HG03469 (cell line): ENCODE data around the gene ADIPOR2.

Experiments
- ATAC-seq: cut with Tn5 transposase; IDR thresholded peaks from one replicate; pipeline ENCODE4 v1.9.1; 2021; ENCODE audit warnings: mild to moderate bottlenecking, moderate library complexity, moderate number of reproducible peaks; ENCODE audit not compliant: unreplicated experiment

The ADIPOR2 gene

DNA sequence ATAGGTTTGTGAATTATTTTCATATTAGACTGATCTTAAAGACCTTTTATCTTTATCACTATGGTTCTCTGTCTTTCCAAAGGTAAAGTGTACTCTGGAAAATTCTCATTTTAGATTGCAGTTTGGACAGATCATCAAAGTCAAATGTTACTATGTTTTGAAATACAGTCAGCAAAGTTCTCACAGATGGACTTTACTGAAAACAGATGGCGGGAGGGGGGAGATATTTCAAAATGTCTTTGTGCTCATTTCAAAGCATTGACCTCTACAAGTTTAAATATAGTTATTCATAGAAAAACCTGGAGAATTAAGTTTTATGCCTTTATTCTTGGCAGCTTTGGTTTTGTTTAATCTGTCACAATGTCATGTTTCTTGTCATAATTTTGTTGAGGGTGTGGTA lies 77.7 kb downstream of the ADIPOR2 start:
- no peak for ATAC-seq

DNA sequence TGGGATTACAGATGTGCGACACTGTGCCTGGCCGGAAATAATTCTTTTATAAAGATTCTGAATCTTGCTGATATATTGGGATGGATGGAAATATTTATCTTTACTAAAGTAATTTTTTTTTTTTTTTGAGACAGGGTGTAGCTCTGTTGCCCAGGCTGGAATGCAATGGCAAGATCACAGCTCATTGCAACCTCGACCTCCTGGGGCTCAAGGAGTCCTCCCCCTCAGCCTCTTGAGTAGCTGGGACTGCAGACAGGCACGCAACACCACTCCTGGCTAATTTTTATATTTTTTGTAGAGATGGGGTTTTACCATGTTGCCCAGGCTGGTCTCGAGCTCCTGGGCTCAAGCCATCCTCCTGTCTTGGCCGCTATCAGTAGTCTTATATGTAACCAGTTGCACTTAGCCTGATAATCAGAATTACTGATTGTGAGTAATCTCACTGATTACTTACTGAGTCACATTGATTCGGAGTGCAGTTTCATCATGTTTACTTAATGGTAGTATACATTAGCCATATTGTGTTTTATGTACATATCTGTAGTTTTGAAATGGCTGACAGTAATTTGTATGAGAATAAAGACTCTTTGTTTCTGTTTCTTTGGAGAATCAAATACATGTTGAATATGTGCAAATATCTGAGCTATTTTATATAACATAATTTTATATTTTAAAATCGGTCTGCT lies 79.1 kb downstream of the ADIPOR2 start:
- no peak for ATAC-seq

DNA sequence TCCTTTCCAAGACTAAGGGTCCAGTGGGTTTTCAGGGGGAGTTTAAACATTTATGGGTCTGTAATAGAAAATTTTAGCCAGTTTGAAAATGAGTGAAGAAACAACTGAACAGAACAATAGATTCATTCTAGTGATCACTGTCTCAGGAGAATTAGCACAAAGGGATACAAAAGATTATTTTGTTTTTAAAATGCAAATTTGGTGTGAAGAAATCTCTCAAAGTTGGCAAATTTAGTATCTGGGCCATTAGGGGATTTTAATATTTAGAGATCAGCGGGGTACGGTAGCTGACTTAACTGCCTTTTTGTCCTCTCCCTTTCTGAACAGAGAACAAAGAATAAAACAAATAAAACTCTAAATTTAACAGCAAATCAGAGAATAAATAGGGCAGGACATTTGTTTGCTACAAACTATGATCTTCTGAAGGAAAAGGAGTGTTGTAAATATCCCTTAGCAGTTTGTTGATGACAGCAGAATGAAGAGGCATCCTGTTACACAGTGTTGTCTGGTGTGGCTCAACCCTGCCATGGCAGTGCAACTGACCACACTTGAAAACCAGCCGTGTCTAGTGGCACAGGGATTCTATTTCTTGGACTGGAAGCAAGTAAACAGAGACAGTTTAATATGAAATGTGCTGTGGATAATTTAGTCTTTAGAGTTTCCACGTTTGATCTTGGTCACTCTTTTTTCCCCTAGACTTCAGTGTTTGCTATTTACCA lies 83.2 kb downstream of the ADIPOR2 start:
- ATAC-seq, result no peak

DNA sequence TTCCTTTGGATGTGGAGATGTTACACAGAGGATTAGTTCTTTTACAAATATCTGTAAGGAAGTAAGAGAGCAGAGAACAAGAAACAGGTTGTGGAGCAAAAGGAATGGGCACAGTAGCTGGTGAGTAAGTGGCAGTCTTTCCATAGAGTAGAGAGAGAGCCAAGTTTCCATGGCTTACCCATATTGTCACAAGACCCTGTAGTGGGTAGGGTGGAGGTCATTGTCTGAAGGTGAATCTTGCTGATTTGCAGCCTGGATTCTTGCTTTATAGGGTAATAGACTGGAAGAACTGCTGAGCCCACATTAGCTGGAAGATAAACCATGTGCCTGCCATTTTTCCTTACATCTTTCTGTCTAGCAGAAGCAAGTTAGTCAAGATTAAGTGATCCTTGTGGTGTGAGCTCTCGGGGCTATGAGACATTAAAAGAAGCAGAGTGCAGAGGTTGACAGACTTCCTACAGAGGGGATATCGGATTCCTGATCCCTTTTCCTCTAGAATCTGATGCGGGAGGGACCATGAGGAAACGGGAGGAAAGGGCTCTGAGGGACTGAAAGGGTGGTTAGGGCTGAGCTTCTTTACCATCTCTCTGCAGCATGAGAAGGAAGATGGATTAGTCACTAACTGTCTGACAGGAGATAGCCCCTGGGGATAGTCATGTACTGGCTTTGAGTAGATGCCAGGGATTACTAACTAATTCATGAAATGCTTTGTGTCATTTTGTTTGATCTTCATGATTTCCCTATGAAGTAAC lies 85.5 kb downstream of the ADIPOR2 start:
- no peak for ATAC-seq

DNA sequence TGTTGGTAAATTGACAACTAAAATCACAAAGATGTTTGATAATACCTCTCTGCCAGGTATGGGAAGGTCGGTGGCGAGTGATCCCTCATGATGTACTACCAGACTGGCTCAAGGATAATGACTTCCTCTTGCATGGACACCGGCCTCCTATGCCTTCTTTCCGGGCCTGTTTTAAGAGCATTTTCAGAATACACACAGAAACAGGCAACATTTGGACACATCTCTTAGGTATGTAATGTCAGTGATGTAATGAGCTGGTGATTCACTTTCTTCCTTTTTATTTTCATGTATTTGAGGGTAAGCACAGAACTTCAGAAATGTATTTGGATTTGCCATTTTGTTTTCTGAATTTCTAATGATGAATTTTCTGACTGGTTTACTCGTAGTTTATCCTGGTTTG lies 86.9 kb downstream of the ADIPOR2 start:
- ATAC-seq, result no peak

DNA sequence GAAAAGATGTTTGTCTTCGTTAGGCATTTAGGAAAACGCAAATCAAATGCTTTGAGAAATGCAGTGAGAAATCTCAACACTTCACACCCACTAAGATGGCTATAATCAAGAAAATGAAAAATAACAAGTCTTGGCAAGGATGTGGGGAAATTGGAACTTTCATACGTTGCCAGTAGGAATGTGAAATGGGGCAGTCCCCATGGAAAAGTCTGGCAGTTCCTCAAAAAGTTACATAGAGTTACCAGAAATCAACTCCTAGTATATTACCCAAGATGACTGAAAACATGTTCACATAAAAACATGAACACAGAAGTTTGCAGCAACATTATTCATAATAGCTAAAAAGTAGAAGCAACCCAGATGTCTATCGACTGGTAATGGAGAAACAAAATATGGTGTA lies 88.0 kb downstream of the ADIPOR2 start:
- no peak for ATAC-seq

DNA sequence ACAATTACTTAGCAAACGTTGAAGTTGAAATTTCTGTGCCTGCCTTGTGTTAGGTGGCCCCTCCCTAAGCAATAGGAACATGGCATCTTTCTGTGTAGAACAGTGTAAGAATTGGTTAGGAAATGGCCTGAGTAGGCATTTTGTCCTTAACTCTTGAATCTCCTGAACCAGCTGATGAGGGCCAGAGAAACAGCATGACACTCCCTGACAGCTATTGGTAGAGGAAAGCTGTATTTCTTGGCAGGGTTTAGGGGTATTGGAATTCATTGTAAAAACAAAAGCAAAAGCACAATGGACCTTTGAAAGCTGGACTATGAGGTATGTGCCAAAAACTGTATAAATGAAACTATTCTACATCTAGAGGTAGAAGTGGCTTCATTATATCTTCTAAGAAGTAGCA lies 88.9 kb downstream of the ADIPOR2 start:
- ATAC-seq, result no peak

DNA sequence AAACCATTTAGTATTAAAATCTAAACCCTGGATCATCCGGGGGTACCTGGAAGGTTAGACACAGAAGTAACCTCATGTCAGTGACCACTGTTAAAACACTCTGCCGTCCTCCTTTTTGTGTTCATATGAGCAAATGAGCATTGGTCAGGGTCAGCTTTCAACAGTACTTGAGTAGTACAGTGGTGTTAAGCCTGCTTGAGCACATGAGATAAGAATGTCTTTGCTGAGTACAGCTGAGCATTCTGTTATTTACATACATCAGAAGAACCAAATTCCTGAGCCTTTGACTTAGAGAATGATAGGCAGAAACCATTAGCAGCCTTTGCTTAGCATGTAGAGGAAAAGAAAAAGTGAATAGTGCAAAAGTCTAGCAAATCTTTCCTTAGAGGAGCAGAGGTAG lies 90.9 kb downstream of the ADIPOR2 start:
- no peak for ATAC-seq

DNA sequence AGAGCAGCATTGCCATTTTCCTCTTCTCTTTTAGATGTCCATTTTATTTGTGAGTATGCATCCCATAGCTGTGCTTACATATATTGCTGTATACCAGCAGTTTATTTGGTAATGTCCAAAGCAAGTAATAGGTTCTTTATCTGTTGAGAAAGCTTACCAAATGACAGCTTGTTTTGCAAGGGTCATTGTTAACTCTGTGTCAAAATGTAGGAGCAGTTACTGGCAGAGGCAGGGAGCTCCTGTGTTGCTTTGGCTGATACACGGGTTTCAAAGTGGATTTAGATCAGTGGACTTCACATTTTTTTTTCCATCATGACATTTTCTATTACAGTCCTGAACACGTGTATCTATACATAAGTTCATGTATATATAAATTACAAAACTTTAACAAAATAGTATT lies 91.3 kb downstream of the ADIPOR2 start:
- ATAC-seq, result no peak

DNA sequence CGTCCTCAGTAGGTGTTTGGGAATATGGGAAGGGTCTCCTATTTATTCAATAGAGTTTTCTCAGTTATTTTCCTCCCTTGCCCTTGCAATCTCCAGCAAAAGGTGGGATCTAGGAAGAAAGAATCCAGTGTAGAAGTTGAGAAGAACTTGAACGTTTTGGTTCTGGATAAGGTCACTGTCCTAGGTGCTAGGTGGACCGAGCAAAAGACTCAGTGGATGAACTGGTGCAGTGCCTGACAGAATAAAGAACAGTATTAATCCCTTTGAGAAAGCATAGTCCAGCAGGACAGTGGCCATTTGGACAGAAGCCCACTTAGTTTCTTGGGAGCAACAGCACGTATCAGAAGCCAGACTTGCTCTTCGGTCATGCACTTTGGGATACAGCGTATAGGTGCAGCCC lies 96.8 kb downstream of the ADIPOR2 start:
- ATAC-seq, result no peak

DNA sequence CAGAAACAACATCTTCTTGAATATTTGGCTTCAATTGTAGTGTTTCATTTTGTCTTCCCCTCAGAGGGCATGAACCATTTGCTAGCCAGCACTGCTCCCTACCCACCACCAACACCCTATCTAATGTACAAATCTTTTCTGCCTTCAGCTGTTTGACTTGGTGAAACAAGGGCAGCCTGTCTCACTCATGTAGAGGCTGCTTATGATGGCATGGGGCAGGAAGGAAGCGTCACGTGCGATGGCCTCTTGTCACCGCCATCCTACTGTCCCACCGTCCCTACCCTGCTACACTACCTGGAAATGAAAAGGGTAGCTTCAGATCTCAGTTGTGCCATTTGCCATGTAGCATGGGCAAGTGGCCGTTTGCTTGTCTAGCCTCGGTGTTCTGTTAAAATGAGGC lies 99.6 kb downstream of the ADIPOR2 start:
- no peak for ATAC-seq

DNA sequence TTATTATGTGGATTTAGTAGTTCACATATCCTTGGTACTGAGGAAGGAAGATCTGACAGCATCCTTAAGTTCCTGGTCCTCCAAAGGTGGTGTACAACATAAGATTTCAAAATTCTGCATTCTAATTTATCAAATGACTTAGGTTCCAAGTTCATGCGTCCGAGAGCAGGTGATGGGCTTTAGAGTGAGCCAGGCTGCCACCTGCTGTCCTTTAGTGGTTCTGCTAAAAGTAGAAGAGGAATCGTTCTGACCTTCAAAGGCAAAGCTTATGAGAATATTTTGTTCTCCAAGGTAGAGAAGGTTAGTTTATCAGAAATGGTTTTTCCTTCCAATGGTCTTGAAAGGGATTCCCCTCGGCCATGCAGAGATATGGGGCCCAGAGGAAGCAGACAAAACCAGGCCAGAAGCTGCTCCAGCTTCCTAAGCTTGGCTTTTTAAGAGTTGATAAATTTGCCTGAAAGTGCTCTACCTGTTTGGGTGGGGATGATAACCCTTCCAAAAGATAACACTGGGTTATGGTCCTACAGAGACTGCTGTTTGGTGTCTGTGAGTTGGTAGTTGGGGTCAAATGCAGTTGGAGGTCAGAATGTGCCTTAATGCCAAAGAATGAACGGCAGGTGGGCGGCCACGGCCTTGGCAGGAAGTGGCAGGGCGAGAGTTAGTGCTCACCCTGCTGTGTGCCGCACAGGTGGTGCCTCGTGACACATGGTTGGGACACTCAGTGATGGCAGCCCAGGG lies 100.4 kb downstream of the ADIPOR2 start:
- ATAC-seq, result no peak

DNA sequence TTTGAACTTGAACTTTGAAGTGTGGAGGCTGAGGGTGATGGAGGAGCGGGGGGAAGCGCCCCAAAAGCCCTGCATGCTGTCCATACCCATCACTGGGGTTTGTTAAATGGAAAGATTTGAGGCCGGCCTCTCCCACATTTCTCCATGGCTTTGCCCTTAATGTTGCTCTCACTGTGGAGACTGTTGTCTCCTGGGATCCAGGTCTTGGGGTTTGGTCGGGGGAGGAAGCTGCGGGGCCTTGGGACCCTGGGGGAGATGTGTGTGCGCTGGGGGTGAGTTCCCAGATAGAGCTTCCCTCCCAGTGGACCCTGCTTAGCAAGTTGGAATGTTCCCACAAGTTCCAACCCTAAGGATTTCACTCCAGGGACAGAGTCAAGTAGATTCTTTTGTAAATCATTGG lies 101.5 kb downstream of the ADIPOR2 start:
- ATAC-seq, result no peak

DNA sequence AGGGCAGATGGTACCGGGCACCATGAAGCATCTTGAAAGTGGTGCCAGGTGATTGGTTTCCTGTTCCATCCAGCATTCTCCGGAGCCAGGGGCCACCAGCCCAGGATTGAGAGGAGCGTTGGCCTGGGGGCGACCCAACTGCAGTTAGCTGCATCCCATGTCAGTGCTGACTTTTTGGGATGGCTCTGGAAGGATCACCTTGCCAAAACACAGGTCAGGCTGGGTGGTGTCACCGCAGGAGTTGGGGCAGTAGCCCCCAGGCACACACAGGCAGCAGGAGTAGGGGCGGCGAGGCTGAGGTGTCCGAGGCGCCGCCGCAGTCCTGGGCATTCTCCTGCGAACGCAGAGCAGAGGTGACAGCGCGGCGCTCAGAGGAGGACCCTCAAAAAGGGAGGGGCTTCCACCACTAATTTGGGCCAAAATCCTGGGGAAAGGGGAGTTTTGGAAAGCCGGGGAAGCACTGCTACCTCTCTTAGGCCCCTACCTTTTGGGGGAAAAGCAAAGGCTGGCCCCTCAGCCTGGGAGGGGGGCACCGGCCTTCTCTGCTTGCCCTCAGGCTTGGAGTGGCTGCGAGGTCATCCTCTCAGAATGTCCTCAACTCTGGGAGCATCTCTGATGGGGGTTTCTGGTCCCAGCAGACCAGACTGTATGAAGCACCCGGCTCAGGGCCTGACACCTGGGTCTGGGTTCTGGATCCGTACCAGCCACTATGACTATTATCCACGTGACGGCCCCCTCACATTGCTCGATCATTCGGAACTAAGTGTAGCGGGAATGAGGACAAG lies 102.7 kb downstream of the ADIPOR2 start:
- ATAC-seq, result no peak

DNA sequence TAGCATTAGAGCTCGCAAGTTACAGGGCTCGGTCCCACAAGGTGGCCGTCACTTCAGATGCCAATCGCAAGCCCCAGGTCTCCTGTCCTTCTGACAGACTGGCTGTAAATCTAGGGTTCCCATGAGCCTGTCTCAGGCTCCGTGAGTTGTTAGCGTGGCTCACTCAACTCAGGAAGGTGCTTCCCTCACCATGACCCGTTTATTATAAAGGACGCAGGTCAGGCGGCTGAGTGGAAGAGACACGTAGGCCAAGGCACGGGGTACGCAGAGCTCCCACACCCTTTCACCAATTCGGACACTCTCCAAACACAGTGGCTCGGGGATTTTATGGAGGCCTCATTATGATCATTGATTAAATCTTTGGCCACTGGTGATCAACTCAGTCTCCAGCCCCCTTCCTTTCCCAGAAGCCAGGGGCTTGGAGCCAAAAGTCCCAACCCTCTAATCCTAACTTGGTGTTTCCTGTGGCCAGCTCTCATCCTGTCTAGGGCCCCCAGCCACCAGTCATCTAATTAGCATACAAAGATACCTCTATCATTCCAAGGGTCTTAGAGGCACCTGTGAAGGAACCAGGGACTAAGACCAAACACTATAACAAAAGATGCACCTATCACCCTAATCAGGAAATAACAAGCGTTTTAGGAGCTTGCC lies 103.7 kb downstream of the ADIPOR2 start:
- no peak for ATAC-seq

DNA sequence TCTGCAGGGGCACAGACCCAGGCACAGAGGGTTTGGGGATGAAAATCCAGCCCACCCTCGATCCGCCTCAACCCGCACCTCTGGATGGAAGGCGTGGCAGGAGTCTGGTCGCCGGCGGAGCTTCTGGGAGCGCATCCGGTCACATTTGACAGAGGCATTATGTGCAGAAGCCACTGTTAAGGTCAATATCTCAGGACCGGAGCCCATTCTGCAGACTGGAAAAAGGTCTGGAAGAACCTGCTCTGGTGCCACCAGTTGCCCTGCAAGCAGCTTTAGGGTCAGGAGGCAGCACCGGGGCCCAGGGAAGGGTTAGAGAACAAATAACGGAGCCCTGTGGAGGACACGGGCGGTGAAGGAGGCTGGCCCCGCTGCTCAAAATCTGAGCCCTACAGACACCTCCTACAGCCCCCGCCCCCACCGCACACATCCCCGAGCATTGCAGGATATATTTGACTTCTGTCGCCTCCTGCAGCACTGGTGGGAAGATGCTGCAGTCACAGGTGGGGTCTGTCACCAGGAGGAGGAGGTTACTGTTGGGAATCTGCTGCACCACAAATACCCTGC lies 104.4 kb downstream of the ADIPOR2 start:
- ATAC-seq, result no peak

DNA sequence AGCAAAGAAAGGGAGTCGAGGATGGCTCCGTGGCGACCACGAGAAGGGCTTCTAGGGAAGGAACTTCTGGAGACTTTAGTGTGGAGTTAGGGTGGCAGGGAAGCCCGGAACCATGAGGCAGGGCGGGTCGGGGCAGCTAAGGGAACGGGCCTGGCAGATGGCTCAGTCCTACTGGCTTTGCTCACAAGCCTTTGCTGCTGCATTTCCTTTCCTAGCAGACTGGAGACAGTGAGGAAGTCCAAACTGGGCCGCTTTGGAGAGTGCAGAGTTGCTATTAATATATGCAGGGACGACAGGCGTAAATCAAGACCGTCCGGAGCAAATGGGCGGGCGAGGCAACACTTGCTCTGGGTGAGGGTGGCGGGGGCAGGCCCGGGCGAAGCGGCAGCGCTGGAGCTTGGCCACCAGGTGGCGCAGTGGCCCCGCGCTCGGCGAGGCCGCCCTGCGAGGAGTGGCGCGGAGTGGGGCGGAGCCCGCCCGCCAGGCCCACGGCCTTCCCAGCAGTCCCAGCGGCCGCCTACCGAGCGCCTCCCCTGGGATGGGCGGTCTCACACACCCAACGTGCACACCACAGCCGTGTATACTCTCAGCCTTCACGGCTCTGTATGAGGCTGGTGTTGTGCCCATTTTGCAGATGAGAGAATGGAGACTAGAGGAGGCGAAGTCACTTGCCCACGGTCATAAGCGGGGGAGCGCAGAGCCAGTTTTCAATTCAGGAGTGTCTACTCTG lies 105.1 kb downstream of the ADIPOR2 start:
- peak; percentile 66 for ATAC-seq

DNA sequence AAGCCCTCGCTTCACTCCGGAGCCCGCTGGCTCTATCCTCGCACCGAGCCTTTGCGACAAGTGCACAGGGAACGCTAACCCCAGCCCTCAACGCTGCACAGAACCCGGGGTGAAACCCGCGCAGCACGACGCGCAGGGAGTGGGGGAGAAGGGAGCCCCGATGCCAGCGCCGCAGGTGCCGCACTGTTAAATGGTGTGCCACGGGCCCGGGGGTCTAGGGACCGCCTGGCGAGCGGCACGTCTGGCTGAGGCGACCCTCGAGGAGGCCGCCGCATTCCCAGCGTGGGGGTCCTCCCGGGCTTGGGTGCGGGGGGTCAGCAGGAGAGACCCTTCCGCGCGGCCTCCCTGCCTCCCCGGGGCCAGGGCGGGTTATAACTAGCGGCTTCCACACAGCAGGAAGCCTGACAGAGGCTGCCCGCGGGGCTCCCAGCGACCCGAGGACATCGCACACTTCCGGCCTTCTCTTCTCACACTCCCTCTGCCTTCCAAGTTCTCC lies 105.7 kb downstream of the ADIPOR2 start:
- ATAC-seq, result no peak
